BJ (cell line): ENCODE data around the gene CD4. TPM values are rescaled to one million over a fixed set of nuclear protein-coding genes. Genes with fewer than 3 reads are reported as not detected.
A peak's percentile ranks its signal among the peaks of the same experiment; 100 is the strongest.

ENCODE experiments used
- CTCF ChIA-PET: fragments of 350-600 bp; formaldehyde crosslinking; extraction: SDS; loops from one replicate; lab custom pipeline; 2021; ENCODE audit warnings: antibody characterized with exemption, inconsistent platforms; lab: Yijun Ruan, JAX
- POLR2A ChIA-PET: fragments of 300-600 bp; sonication (Branson Sonifier 250); formaldehyde crosslinking; extraction: SDS; loops from one replicate; lab custom pipeline; 2021; ENCODE audit warnings: antibody characterized with exemption; lab: Charles Lee
- DNase-seq: peaks from one replicate; pipeline ENCODE4 v3.0.0-alpha.2; 2011; ENCODE audit warnings: low read depth
- H3K27me3 ChIP-seq: 2 replicates; pipeline ENCODE4 v1.6.0; 2011; ENCODE audit warnings: low read length; ENCODE audit not compliant: control insufficient read depth, insufficient read depth
- H3K36me3 ChIP-seq: 2 replicates; pipeline ENCODE4 v1.5.1; 2011; ENCODE audit warnings: low read length; ENCODE audit not compliant: control insufficient read depth, insufficient read depth
- H3K4me3 ChIP-seq: 2 replicates; pipeline ENCODE4 v1.5.1; 2011; ENCODE audit warnings: low read depth, mild to moderate bottlenecking, control low read depth, low read length
- polyA plus RNA-seq: library from polyadenylated mRNA; depleted of rRNA; stranded (reverse); fragments of >200 nt; gene quantifications from 2 replicates; pipeline ENCODE4 v1.2.3, GENCODE V29; 2011
- TF ChIP-seq, protein P1 (sequence below): IDR thresholded peaks from 2 replicates; pipeline ENCODE4 v1.5.1; 2011; ENCODE audit warnings: low read depth, mild to moderate bottlenecking, control low read depth, inconsistent platforms, low read length, moderate library complexity; ENCODE audit not compliant: insufficient read depth

Gene CD4
- polyA plus RNA-seq, 1 experiment, result 0.42 TPM

DNA sequence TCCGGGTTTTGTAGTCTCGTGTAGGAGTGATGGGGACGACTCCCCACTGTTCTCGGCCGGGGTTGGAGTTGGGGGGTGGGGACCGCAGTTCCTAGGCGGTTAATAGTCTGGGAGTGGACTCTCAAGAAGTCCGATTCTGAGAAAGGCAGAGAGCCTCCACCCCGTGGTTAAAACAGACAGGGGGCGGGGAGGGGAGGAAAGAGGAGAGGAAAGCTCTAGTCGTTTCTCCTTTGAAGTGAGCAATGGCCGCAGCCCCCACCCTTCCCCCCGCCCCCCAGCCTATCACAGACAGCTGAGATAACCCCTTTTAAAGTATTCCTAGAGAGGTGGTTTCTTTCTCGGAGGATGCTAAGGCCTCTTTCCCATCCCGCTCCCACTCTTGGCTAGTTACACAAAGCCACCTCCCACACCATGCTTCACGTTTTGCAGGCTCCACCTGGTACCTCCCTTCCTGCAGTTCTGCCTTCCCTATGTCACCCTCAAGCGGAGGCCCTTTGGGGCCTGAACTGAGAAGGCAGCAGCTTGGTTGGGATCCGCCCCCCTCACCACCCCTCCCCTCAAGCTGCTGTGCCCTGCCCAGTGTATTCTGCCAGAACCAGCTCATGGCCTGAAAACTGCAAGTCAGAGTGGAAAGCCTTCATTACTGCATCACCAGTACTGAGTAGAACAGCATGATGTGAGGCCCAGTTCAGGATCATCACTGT, 63.5 kb downstream of the CD4 start:
- H3K27me3 ChIP-seq, result no peaks in the 10 kb centered on the region
- H3K36me3 ChIP-seq, result peaks cover 14% of the 10 kb centered on the region
- CTCF ChIA-PET, result interaction anchor here (0.6 to 12.2 kb wide), 10 partner anchors 9 to 1266 kb away, joined by 3 to 112 read pairs (median 6); partner anchors contain the start of genes GNB3, MLF2, P3H3 and SPSB2
- DNase-seq, result no peak
- POLR2A ChIA-PET, result interaction anchor here (0.8 to 2.9 kb wide), 5 partner anchors 15 to 100 kb away, joined by 3 to 34 read pairs (median 6); partner anchors contain the start of genes SPSB2 and TPI1
- H3K4me3 ChIP-seq, result peak overlapping the region; percentile 78
- TF ChIP-seq, protein P1, sequence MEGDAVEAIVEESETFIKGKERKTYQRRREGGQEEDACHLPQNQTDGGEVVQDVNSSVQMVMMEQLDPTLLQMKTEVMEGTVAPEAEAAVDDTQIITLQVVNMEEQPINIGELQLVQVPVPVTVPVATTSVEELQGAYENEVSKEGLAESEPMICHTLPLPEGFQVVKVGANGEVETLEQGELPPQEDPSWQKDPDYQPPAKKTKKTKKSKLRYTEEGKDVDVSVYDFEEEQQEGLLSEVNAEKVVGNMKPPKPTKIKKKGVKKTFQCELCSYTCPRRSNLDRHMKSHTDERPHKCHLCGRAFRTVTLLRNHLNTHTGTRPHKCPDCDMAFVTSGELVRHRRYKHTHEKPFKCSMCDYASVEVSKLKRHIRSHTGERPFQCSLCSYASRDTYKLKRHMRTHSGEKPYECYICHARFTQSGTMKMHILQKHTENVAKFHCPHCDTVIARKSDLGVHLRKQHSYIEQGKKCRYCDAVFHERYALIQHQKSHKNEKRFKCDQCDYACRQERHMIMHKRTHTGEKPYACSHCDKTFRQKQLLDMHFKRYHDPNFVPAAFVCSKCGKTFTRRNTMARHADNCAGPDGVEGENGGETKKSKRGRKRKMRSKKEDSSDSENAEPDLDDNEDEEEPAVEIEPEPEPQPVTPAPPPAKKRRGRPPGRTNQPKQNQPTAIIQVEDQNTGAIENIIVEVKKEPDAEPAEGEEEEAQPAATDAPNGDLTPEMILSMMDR, result no peak

DNA sequence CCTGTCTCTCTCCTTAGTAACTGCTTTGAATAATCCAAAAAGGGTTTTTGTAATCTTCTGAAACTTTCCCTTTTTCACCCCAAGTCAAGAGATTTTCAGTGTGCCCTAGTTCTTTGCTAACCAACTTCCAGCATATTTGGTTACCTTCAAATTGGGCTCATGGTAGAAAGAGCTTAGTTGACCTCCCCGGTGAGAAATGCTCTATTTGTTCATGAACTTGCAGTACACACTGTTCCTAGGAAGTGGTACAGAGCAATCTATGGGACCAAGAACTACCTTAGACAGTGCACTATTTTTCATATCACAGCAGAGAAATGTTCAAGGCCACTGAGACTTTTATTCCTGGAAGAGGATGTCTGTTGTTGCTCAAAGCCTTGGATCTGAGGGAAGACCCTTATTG, 64.3 kb downstream of the CD4 start:
- H3K27me3 ChIP-seq, result no peaks in the 10 kb centered on the region
- H3K36me3 ChIP-seq, result peaks cover 18% of the 10 kb centered on the region
- no peak overlapping the region for H3K4me3 ChIP-seq
- DNase-seq, result no peak
- TF ChIP-seq, protein P1, result no peak
- POLR2A ChIA-PET, result interaction anchor here (1.2 to 2.9 kb wide), 3 partner anchors 14 to 101 kb away, joined by 5 to 34 read pairs (median 6); partner anchors contain the start of gene TPI1
- CTCF ChIA-PET, result interaction anchor here (0.6 to 12.2 kb wide), 9 partner anchors 8 to 1267 kb away, joined by 3 to 112 read pairs (median 8); partner anchors contain the start of genes GNB3, P3H3, SPSB2 and TPI1

DNA sequence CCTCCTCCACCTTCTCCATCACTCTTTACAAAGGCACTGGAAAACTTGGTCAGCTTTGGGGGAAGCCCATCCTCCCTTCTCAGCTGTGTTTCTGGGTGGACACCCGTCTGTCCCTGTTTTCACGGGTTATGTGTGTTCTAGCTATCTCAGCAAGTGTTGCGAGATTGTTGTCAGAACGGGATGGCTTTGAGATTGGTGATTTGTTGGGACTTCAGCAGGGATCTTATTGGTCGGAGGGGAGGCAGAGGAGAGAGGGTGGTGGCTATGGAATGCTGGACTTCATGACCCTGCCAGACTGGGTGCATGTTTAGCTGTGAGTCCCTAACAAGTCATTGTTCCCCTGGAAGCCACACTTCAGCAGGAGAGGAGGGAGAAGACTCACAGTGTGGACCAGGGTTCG, 64.7 kb downstream of the CD4 start:
- H3K36me3 ChIP-seq, result peaks cover 22% of the 10 kb centered on the region
- DNase-seq, result no peak
- no peak overlapping the region for H3K4me3 ChIP-seq
- H3K27me3 ChIP-seq, result no peaks in the 10 kb centered on the region
- ChIA-PET POLR2A (no interaction called here), CTCF (interaction anchor here (0.6 to 12.2 kb wide), 5 partner anchors 15 to 37 kb away, joined by 3 to 112 read pairs (median 16); partner anchors contain the start of genes GNB3, SPSB2 and TPI1)
- TF ChIP-seq, protein P1, result no peak

DNA sequence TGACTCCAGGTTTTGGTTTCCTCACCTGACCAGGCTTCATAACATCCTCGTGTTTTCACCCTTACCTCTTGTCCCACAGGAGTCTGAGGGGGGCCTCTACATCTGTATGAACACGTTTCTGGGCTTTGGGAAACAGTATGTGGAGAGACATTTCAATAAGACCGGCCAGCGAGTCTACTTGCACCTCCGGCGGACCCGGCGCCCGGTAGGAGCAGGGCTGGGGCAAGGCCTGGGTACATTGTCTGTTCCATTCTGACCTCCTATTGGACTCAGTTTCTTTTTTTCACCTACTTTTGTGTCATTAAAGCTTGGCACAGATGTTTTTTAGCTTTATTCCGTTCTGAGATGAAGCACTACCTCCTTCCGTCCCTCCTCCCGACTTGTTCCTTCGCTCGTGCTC, 66.0 kb downstream of the CD4 start:
- Histone ChIP-seq H3K36me3 (peaks cover 31% of the 10 kb centered on the region), H3K27me3 (no peaks in the 10 kb centered on the region), H3K4me3 (no peak overlapping the region)
- TF ChIP-seq, protein P1, result no peak
- DNase-seq, result no peak
- CTCF ChIA-PET, result interaction anchor here (8.0 kb wide), 1 partner anchor 14 kb away, joined by 112 read pairs; the partner anchor contains the start of genes SPSB2 and TPI1
- POLR2A ChIA-PET, result no interaction called here

DNA sequence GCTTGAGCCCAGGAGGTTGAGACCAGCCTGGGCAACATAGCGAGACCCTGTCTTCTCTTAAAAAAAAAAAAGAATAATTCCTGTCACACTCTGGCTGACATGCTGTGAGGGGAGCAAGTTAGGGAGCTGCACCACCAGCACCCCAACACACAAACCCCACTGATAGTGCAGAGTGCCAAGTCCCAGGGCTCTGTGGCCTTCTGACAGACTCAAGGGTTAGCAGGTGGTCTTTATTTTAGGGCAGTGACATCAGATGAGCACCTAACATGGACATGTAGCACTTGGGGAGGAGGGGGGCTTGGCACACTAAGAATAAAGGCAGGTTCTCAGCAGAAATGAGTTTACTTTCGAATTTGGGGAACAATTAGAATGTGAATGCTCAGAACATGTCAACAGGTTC, 69.5 kb downstream of the CD4 start:
- no peak for DNase-seq
- H3K4me3 ChIP-seq, result no peak overlapping the region
- POLR2A ChIA-PET, result no interaction called here
- CTCF ChIA-PET, result interaction anchor here (1.9 to 3.5 kb wide), 3 partner anchors 10 to 106 kb away, joined by 5 to 15 read pairs (median 10); partner anchors contain the start of genes MLF2 and SPSB2
- TF ChIP-seq, protein P1, result no peak
- no peaks in the 10 kb centered on the region for H3K27me3 ChIP-seq
- peaks cover 54% of the 10 kb centered on the region for H3K36me3 ChIP-seq
